Measurements from ENCODE around the gene TUBAL3. TPM values are rescaled to one million over a fixed set of nuclear protein-coding genes. Genes with fewer than 3 reads are reported as not detected.

The TUBAL3 gene
- total RNA-seq, 2 donors from 2014 or later = 12.8 to 39.6 TPM

DNA sequence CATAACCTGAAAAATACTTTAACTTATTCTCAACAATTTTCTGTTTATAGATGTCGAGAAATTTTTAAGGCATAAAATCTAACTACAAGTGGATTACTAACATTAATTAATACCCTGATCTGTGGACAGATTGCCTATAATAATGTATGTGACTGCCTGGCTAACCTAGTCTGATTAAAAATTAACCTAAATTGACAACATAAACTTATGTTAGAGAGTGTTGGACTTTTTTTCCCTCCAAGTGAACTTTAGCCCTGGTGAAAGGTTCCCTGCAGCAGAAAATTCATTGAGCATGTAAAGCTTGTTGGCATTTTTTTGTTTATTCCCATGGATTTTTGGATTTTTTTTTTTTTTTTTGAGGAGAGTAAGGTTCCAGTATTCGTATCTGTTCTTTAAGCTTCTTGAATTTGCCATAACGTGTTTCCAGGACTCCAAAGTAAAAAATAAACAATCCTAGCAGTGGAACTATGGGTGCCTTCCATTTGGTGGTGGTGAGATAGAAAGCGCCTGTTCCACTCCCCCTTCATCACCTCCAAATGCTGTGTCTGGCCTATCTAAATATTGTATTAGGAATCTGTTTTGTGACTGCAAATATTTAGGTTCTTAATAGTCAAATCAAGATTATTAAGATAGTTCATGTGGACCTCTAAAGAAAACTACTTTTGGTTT lies 43.8 kb upstream of the TUBAL3 start:
- TF ChIP-seq, protein P1, sequence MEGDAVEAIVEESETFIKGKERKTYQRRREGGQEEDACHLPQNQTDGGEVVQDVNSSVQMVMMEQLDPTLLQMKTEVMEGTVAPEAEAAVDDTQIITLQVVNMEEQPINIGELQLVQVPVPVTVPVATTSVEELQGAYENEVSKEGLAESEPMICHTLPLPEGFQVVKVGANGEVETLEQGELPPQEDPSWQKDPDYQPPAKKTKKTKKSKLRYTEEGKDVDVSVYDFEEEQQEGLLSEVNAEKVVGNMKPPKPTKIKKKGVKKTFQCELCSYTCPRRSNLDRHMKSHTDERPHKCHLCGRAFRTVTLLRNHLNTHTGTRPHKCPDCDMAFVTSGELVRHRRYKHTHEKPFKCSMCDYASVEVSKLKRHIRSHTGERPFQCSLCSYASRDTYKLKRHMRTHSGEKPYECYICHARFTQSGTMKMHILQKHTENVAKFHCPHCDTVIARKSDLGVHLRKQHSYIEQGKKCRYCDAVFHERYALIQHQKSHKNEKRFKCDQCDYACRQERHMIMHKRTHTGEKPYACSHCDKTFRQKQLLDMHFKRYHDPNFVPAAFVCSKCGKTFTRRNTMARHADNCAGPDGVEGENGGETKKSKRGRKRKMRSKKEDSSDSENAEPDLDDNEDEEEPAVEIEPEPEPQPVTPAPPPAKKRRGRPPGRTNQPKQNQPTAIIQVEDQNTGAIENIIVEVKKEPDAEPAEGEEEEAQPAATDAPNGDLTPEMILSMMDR (IDR thresholded peaks at IDR 0.05) = no peak
- intact Hi-C loops (cut with DNase I) = loop anchor here (5.0 kb wide), 1 partner anchor 99 kb away; no protein-coding TSS in a partner anchor
- Histone ChIP-seq H3K27ac (peak overlapping the region; percentile 79), H3K4me3 (peak overlapping the region; percentile 40), H3K36me3 (peaks cover 14% of the 10 kb centered on the region), H3K9me3 (no peaks in the 10 kb centered on the region), H3K4me1 (peaks cover 3% of the 10 kb centered on the region), H3K27me3 (no peaks in the 10 kb centered on the region), H3K9ac (ENCODE audit: low read depth in 2 of 2, low read length in 2 of 2) (peak overlapping the region in 1 of 2 donors; percentile 78)
- no peak for DNase-seq

DNA sequence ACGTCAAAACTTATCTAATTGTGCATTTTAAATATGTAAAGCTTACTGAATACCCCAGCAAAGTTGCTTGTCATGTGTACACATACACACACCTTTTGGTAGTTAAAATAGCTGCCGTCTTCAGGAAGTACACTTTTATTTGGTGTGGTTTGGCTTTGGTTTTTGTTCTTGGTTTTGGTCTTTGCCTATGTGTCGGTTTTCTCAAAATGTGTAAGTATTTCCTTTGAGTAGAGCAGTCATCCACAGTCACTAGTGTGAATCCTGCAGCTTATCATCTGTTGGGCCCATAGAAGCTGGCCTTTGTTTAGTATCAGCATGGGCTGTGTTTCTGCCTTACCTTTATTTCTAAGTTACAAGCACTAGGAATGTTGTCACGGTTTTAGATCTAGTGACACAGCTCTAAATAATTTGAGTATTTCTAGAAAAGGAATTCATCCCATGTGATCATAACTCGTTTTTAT lies 43.0 kb upstream of the TUBAL3 start:
- peaks cover 3% of the 10 kb centered on the region for H3K4me1 ChIP-seq
- intact Hi-C loops (cut with DNase I) = loop anchor here (5.0 kb wide), 1 partner anchor 100 kb away; no protein-coding TSS in a partner anchor
- DNase-seq = no peak

DNA sequence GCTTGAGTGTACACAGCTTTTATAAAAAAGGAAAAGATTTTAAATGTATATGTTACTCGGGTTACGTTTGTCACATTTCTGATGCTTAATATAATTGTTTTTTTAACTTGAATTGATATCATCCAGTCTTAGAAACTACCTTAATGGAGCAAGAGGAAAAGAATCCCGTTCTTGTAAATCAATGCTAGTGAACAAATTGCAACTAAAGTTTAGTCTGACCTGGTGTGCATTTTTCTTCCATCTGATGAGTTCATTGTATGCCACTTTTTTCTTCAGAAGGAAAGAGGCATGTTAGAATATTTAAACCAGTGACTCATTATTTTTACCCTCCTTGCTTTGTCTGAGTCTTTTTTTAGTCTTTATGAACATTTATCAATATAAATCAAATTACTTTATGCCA lies 42.4 kb upstream of the TUBAL3 start:
- H3K4me3 ChIP-seq = peak overlapping the region; percentile 40
- peaks cover 2% of the 10 kb centered on the region for H3K36me3 ChIP-seq
- peaks cover 3% of the 10 kb centered on the region for H3K4me1 ChIP-seq
- H3K9ac ChIP-seq (ENCODE audit: low read depth in 2 of 2, low read length in 2 of 2) = peak overlapping the region; percentile 64 to 78
- intact Hi-C loops (cut with DNase I) = loop anchor here (5.0 kb wide), 1 partner anchor 100 kb away; no protein-coding TSS in a partner anchor
- DNase-seq = no peak
- TF ChIP-seq, protein P1 (IDR thresholded peaks at IDR 0.05) = no peak
- no peaks in the 10 kb centered on the region for H3K9me3 ChIP-seq
- peak overlapping the region; percentile 79 for H3K27ac ChIP-seq
- no peaks in the 10 kb centered on the region for H3K27me3 ChIP-seq

More for the DNA sequence above, 43.0 kb upstream of the TUBAL3 start:
- peak overlapping the region; percentile 40 for H3K4me3 ChIP-seq
- peak overlapping the region; percentile 64 to 78 for H3K9ac ChIP-seq (ENCODE audit: low read depth in 2 of 2, low read length in 2 of 2)
- H3K27me3 ChIP-seq = no peaks in the 10 kb centered on the region
- H3K36me3 ChIP-seq = peaks cover 8% of the 10 kb centered on the region
- TF ChIP-seq, protein P1 (IDR thresholded peaks at IDR 0.05) = no peak
- H3K9me3 ChIP-seq = no peaks in the 10 kb centered on the region
- peak overlapping the region; percentile 79 for H3K27ac ChIP-seq

DNA sequence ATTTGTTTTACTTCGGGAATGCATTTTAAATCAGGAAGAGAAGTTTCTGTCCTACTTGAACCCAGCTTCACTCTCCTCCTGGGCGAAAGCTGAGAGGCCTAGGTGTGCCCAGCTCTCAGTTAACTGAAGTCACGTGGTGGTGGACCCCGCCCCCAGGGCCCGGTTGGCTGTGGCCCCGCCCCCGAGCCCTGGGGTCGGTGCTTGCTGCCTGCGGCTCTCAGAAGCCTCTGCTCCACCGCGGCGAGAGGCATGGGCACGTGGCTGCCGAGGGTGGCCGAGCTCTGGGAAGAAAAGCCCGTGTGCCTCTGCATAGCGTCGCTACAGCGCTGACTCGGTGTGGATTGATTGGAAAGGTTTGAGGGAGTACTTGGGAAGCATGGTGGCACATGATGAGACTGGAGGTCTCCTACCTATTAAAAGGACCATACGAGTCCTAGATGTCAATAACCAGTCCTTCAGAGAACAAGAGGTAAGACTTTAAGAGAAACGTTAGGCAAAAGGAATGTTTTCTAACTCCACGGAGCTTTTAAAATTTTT lies 41.8 kb upstream of the TUBAL3 start:
- DNase-seq = peak; percentile 99
- H3K9ac ChIP-seq (ENCODE audit: low read depth in 2 of 2, low read length in 2 of 2) = peak overlapping the region; percentile 78 to 91
- peak overlapping the region; percentile 79 for H3K27ac ChIP-seq
- no peaks in the 10 kb centered on the region for H3K36me3 ChIP-seq
- H3K27me3 ChIP-seq = no peaks in the 10 kb centered on the region
- intact Hi-C loops (cut with DNase I) = loop anchor here (5.0 kb wide), 1 partner anchor 101 kb away; no protein-coding TSS in a partner anchor
- TF ChIP-seq, protein P1 (IDR thresholded peaks at IDR 0.05) = no peak
- no peaks in the 10 kb centered on the region for H3K9me3 ChIP-seq
- H3K4me3 ChIP-seq = peak overlapping the region; percentile 40
- peaks cover 3% of the 10 kb centered on the region for H3K4me1 ChIP-seq

DNA sequence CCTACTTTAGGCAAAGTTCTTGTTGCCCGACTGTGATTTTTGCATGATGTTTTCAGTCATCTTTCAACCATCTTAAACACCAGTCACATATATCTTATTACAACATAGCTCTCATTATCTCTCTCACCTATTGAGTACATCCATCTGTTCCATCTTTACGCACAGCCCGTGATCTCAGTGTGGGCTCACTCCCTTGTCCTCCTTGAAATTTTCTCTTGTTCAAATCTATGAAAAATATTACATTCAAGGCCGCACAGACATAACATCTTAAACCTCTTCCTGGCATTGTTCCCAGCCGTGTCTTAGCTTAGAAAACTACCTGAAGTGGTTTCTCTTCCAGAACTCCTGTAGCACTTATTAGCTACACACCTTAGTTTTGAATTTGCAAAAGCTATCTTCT lies 40.4 kb upstream of the TUBAL3 start:
- no peaks in the 10 kb centered on the region for H3K9me3 ChIP-seq
- H3K27ac ChIP-seq = peak overlapping the region; percentile 79
- H3K4me1 ChIP-seq = peaks cover 3% of the 10 kb centered on the region
- DNase-seq = no peak
- peak overlapping the region in 1 of 2 donors; percentile 55 for H3K9ac ChIP-seq (ENCODE audit: low read depth in 2 of 2, low read length in 2 of 2)
- H3K27me3 ChIP-seq = no peaks in the 10 kb centered on the region
- TF ChIP-seq, protein P1 (IDR thresholded peaks at IDR 0.05) = no peak
- intact Hi-C loops (cut with DNase I) = loop anchor here (5.0 kb wide), 1 partner anchor 102 kb away; no protein-coding TSS in a partner anchor
- no peaks in the 10 kb centered on the region for H3K36me3 ChIP-seq
- H3K4me3 ChIP-seq = no peak overlapping the region
